Loucy (cell line): Measurements from ENCODE around the gene RCAN3.
A peak's percentile ranks its signal among the peaks of the same experiment; 100 is the strongest.

ENCODE experiments used
- EZH2phosphoT487 ChIP-seq: fragments of 200-600 bp; IDR thresholded peaks from 2 replicates; pipeline ENCODE4 v1.6.1; 2018; ENCODE audit warnings: antibody characterized with exemption, mild to moderate bottlenecking, moderate library complexity, borderline replicate concordance
- TF ChIP-seq, protein P1 (sequence below): fragments of 200-600 bp; sonication (generic); conservative IDR thresholded peaks from 2 replicates; pipeline ENCODE4 v1.5.1; 2014; ENCODE audit warnings: mild to moderate bottlenecking, antibody characterized with exemption, low read length

DNA sequence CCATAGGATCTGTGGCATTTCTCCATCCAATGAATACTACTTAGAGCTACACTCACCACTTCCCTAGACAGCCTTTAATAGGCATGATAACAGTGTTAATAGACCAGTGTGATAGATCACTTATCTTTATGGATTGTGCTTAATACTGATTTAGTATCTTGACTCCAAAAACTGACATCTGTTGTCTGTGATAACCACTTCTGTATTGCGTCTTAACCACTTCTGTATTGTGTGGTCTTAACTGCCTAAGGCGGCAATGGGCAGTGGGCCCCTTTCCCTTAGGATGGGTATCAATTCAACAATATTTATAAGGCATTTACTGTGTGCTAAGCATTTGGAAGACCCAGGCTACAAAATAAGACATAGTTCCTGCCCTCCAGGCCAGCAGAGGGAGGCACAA lies 32.0 kb upstream of the RCAN3 start:
- TF ChIP-seq, protein P1, sequence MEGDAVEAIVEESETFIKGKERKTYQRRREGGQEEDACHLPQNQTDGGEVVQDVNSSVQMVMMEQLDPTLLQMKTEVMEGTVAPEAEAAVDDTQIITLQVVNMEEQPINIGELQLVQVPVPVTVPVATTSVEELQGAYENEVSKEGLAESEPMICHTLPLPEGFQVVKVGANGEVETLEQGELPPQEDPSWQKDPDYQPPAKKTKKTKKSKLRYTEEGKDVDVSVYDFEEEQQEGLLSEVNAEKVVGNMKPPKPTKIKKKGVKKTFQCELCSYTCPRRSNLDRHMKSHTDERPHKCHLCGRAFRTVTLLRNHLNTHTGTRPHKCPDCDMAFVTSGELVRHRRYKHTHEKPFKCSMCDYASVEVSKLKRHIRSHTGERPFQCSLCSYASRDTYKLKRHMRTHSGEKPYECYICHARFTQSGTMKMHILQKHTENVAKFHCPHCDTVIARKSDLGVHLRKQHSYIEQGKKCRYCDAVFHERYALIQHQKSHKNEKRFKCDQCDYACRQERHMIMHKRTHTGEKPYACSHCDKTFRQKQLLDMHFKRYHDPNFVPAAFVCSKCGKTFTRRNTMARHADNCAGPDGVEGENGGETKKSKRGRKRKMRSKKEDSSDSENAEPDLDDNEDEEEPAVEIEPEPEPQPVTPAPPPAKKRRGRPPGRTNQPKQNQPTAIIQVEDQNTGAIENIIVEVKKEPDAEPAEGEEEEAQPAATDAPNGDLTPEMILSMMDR: 0 out of 2 replicates have a peak, but pooled peaks have one; percentile 18
- no peak for TF ChIP-seq EZH2phosphoT487
